ENCODE results near the gene RASGRF1. TPM values are rescaled to one million over a fixed set of nuclear protein-coding genes. Genes with fewer than 3 reads are reported as not detected.

RASGRF1 gene
- total RNA-seq, 4 donors from 2014 or later: 0.14 to 0.75 (median 0.64) TPM; not detected in 1

DNA sequence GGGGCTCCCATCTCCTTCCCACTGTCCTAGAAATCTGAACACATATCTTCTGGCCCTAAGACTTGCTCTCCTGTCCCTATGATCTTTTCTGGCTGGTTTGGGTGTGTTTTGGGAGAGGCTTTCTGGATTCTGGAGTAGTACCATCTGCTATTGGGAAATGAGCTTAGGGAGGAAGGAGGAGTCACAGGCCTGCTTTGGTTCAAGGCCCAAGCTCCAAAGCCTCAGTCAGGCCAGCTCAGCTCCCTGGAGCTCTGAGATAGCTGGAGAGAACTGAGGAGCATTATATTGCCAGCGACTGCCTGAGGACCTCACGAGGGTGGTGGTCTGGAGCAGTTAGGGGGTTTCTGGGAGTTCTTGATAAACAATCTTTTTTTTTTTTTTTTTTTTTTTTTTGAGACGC, 18.7 kb downstream of the RASGRF1 start:
- no peak for TF ChIP-seq POLR2AphosphoS5 (IDR thresholded peaks at IDR 0.05)
- TF ChIP-seq POLR2A (IDR thresholded peaks at IDR 0.05): no peak
- no peak for TF ChIP-seq EP300 (IDR thresholded peaks at IDR 0.05; ENCODE audit: low read depth)
- TF ChIP-seq, protein P1, sequence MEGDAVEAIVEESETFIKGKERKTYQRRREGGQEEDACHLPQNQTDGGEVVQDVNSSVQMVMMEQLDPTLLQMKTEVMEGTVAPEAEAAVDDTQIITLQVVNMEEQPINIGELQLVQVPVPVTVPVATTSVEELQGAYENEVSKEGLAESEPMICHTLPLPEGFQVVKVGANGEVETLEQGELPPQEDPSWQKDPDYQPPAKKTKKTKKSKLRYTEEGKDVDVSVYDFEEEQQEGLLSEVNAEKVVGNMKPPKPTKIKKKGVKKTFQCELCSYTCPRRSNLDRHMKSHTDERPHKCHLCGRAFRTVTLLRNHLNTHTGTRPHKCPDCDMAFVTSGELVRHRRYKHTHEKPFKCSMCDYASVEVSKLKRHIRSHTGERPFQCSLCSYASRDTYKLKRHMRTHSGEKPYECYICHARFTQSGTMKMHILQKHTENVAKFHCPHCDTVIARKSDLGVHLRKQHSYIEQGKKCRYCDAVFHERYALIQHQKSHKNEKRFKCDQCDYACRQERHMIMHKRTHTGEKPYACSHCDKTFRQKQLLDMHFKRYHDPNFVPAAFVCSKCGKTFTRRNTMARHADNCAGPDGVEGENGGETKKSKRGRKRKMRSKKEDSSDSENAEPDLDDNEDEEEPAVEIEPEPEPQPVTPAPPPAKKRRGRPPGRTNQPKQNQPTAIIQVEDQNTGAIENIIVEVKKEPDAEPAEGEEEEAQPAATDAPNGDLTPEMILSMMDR (IDR thresholded peaks at IDR 0.05): no peak
- no peak for DNase-seq
- H3K9me3 ChIP-seq: no peaks in the 10 kb centered on the region
- no peak overlapping the region for H3K4me3 ChIP-seq
- WGBS, 2 donors (ENCODE audit: low coverage in 1 of 2): 40 to 66% methylated on average over 2 of the region's 3 CpGs
- H3K27me3 ChIP-seq: no peaks in the 10 kb centered on the region
- in situ Hi-C loops (cut with MboI; ENCODE audit: low pct_ligation_motif_present in 1 of 4, low pct_unique_long_range_greater_than_20kb in 1 of 4, low sequenced_read_pairs in 3 of 4): no loop called here
- no peak overlapping the region for H3K27ac ChIP-seq
- intact Hi-C loops (cut with DNase I; ENCODE audit: low total_unique reads): no loop called here
- no peaks in the 10 kb centered on the region for H3K36me3 ChIP-seq
- H3K4me1 ChIP-seq: peaks cover 0 to 11% (median 4%) of the 10 kb centered on the region in 4 donors

DNA sequence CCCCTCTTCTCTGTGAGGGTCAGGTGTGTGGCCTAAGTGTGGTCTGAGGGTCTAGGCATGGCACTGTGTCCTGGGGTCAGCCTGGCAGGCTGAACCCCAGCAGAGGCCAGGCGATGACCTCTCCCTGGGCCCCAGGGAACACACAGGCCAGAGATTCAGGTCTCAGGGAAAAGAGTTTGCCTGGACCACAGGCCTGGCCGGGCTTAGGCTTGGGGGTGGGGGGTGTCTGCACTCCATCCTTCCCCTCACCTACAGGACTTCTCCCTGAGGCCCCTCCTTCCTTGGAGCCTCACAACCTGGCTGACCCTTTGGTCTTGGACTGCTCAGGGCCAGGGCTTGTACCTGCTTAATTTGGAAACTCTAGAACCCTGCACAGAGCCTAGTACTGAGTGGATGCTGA, 21.8 kb downstream of the RASGRF1 start:
- Histone ChIP-seq H3K27ac (no peak overlapping the region), H3K36me3 (no peaks in the 10 kb centered on the region), H3K27me3 (no peaks in the 10 kb centered on the region), H3K4me3 (no peak overlapping the region), H3K9me3 (no peaks in the 10 kb centered on the region), H3K4me1 (peaks cover 0 to 20% (median 8%) of the 10 kb centered on the region in 4 donors)
- no peak for TF ChIP-seq POLR2A (IDR thresholded peaks at IDR 0.05)
- TF ChIP-seq POLR2AphosphoS5 (IDR thresholded peaks at IDR 0.05): no peak
- TF ChIP-seq EP300 (IDR thresholded peaks at IDR 0.05; ENCODE audit: low read depth): no peak
- TF ChIP-seq, protein P1 (IDR thresholded peaks at IDR 0.05): no peak
- in situ Hi-C loops (cut with MboI; ENCODE audit: low pct_ligation_motif_present in 1 of 4, low pct_unique_long_range_greater_than_20kb in 1 of 4, low sequenced_read_pairs in 3 of 4): no loop called here
- intact Hi-C loops (cut with DNase I; ENCODE audit: low total_unique reads): no loop called here
- no peak for DNase-seq
- 88% methylated on average over 2 of the region's 2 CpGs; no CpG with 5 or more reads in 1 of the 2 donors for whole genome bisulfite sequencing, 2 donors (ENCODE audit: low coverage in 1 of 2)

DNA sequence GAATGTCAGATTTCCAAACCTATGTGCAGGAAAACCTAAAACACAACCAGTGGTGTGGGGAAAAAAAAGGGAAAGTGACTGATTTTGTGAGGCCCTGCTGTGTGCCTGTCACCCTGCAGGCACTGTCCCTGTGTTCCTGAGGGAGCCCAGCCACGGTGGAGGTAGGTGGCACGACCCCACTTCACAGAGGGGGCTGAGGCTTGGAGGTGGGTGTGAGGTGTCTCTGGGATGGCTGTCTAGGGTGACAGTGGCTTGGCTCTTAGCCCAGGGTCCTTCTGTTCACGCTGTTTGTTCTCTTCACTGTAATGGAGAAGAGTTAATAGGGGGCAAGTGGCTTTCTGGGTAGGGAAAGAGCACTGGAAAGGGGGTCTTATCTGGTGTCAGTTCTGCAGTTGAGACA, 22.6 kb downstream of the RASGRF1 start:
- no peak for DNase-seq
- WGBS, 2 donors (ENCODE audit: low coverage in 1 of 2): 59% methylated on average over 3 of the region's 3 CpGs; no CpG with 5 or more reads in 1 of the 2 donors
- in situ Hi-C loops (cut with MboI; ENCODE audit: low pct_ligation_motif_present in 1 of 4, low pct_unique_long_range_greater_than_20kb in 1 of 4, low sequenced_read_pairs in 3 of 4) (no loop called here), intact Hi-C loops (cut with DNase I; ENCODE audit: low total_unique reads) (no loop called here)
- Histone ChIP-seq H3K4me3 (no peak overlapping the region), H3K9me3 (no peaks in the 10 kb centered on the region), H3K27me3 (no peaks in the 10 kb centered on the region), H3K36me3 (no peaks in the 10 kb centered on the region), H3K4me1 (peaks cover 0 to 20% (median 8%) of the 10 kb centered on the region in 4 donors), H3K27ac (peak overlapping the region in 3 of 4 donors; percentile 1 to 74 (median 48))
- TF ChIP-seq POLR2AphosphoS5 (IDR thresholded peaks at IDR 0.05) (no peak), POLR2A (IDR thresholded peaks at IDR 0.05) (no peak), EP300 (IDR thresholded peaks at IDR 0.05; ENCODE audit: low read depth) (no peak)
- TF ChIP-seq, protein P1 (IDR thresholded peaks at IDR 0.05): no peak

DNA sequence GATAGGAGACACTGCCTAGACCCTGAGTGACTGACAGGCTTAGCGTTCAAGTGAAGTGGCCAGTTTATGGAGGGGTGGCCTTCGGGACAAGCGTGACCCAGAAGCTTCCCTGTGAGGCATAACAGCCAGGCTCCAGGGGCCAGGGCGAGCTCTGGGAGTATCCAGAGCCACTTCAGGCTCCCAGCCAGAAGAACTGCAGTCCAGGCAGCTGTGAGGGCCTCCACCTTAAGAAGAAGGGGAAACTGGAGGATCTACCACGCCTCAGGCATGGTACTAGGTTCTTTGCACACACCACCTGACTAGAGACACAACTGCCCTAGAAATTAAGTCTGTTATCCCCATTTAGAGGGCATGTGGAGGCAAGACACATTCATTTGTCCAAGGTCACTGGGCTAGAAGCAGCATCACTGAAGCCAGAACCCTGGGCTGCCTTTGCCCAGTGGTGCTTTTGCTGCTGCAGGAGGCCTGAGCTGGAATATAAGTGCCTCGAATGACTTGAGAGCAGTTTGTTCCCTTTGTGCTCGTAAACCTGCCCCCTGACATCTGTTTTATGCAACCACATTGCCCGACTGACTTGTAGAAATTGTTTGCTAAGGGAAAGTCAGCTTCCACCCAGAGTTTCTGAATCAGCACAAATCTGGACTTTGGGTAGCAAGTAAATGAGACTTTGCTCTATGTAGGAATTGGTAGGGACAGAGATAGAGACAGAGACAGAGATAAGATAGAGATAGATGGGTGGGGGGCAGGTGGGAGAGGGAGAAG, 23.3 kb downstream of the RASGRF1 start:
- H3K9me3 ChIP-seq: no peaks in the 10 kb centered on the region
- H3K36me3 ChIP-seq: no peaks in the 10 kb centered on the region
- no peak for TF ChIP-seq POLR2A (IDR thresholded peaks at IDR 0.05)
- TF ChIP-seq POLR2AphosphoS5 (IDR thresholded peaks at IDR 0.05): peak in 2 of 3 donors; percentile 57 to 63
- peak; percentile 22 for DNase-seq
- 39 to 61% methylated on average over 3 to 7 of the region's 8 CpGs for whole genome bisulfite sequencing, 2 donors (ENCODE audit: low coverage in 1 of 2)
- no peaks in the 10 kb centered on the region for H3K27me3 ChIP-seq
- peak overlapping the region; percentile 50 to 74 (median 63) for H3K27ac ChIP-seq
- peaks cover 0 to 20% (median 8%) of the 10 kb centered on the region in 4 donors for H3K4me1 ChIP-seq
- intact Hi-C loops (cut with DNase I; ENCODE audit: low total_unique reads): no loop called here
- H3K4me3 ChIP-seq: no peak overlapping the region
- in situ Hi-C loops (cut with MboI; ENCODE audit: low pct_ligation_motif_present in 1 of 4, low pct_unique_long_range_greater_than_20kb in 1 of 4, low sequenced_read_pairs in 3 of 4): no loop called here
